Measurements from ENCODE around the gene WDR36.

WDR36 gene

DNA sequence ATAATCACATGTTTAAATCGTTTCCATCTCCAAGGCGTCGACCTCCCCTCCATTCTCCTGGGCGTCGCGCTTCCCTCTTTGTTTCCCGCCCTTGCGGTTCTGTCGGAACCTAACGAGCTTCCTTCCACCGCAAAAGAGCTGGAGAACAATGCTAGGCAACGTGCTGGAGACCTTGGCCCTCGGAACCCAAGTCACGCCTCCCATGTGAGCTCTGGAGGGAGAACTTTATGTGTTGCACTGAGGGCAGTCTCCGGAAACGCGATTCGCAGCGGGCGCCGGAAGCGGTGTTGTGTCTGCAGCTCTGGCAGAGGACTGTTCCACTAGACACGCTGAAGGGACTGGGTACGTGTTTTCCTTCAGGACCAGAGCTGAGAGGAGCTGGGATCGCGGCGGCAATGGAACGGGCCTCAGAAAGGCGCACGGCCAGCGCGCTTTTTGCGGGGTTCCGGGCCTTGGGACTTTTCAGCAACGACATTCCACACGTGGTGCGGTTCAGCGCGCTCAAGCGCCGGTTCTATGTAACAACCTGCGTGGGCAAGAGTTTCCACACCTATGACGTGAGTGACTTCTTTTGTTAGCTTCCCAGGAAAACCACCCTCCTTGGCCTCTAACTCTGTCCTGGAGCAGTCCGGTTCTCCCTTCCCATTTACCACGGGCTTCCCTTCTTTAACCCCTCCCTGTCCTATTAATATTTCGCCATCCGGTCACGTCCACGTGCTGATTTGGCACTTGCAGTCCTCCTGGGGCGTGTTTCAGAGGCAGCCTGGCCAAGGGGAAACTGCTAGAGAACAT lies at the start of gene WDR36:
WDR36 (plus strand) TSS at position 287 of the 792 bp plus-strand sequence; CDS start at position 396, 109 bp downstream.
- peak; percentile 77 to 80 for DNase-seq (ENCODE audit: low read depth in 2 of 2)

DNA sequence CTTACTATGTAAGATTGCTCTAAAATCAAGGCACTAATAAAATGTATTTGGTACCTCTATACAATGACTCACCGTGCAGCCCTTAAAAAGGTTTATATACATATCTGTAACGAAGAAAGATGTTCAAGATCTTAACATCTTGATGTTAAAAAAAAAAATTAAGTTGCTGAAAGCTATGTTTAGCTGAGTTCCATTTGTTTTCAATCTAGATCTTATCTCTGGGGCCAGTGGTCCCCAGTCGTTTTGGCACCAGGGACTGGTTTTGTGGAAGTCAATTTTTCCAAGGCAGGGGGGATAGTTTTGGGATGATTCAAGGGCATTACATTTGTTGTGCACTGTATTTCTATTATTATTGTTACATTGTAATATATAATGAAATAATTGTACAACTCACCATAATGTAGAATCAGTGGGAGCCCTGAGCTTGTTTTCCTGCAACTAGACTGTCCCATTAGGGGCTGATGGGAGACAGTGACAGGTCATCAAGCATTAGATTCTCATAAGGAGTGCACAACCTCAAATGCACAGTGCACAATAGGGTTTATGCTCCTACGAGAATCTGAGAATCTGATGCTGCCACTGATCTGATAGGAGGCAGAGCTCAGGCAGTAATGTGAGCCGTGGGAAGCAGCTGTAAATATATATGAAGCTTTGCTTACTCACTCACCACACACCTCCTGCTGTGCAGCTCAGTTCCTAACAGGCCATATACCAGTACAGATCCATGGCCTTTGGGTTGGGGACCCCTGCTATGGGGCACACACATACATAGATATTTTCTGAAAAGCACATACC lies 48.2 kb upstream of the WDR36 start:
- DNase-seq (ENCODE audit: low read depth in 2 of 2), result no peak

GRCh38 chr5:111058064-111058463 lies 34.1 kb upstream of the WDR36 start:
- DNase-seq (ENCODE audit: low read depth in 2 of 2), result no peak

GRCh38 chr5:111060169-111060568 lies 32.0 kb upstream of the WDR36 start:
- no peak for DNase-seq (ENCODE audit: low read depth in 2 of 2)

DNA sequence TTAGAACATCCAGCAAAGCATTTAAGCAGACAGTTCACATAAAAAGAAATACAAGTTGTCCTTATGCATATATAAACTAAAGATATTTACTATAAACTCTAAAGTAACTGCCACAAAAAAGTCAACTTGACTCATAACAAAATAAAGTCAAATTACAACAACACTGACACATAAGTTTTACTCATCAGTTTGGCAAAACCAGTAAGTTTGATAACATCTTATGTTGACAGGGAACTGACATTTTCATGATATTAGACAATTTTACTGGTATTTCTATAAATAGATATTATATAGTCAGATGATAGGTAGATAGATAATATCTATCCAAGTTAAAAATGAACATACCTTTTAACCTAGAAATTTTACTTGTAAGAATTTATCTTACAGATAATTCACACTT lies 30.5 kb upstream of the WDR36 start:
- no peak for DNase-seq (ENCODE audit: low read depth in 2 of 2)

- DNase-seq (ENCODE audit: low read depth in 2 of 2), result no peak
Measured at GRCh38 chr5:111063709-111064322, 28.3 kb upstream of the WDR36 start.

DNA sequence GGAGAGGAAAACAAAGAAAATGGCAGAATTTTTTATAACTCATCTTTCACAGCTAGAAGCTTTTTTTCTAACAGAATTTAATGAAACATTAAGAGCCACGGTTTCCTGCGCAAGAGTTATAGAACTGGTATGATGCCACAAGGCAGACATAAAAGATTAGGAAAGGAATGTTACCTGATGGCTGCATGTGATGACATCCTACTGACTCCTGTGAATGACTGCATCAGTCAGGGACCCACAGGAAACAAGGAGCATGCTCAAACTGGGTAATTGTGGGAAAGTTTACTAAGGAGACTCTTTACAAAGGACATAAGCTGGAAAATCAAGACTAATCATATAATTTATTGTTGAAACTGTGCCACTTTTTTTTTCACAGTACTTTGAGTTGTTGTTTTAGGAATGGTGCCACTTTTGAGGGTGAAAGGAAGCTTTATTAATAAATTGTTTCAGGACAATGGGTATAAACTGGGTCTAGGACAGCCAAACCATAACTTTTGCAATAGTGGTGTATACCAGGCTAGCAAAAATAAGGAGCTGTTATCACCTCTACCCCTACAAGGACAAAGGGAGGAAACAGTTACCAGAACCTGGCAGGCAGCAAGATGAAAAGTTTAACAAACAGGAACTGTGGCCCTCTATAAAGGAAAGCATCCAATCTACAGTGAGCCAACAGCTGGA lies 25.7 kb upstream of the WDR36 start:
- DNase-seq (ENCODE audit: low read depth in 2 of 2), result no peak

DNA sequence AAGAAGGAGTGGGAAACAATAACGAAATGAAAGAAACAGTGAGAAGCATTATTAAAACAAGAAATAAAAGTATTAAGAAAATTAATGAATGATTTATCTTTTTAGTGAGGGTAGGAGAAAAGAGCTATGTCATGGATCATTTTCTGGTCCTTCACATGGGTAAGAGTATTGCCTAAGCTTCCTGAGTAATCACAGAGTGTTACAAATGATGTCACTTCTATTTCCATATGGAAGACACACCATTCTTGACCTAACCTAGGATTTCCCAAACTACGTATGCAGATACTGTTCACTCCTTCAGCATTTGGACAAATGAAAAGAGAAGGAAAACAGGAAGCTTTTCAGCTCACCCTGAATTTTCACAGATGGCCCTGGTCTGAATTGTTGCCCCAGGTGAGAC lies 23.9 kb upstream of the WDR36 start:
- DNase-seq (ENCODE audit: low read depth in 2 of 2), result no peak

DNA sequence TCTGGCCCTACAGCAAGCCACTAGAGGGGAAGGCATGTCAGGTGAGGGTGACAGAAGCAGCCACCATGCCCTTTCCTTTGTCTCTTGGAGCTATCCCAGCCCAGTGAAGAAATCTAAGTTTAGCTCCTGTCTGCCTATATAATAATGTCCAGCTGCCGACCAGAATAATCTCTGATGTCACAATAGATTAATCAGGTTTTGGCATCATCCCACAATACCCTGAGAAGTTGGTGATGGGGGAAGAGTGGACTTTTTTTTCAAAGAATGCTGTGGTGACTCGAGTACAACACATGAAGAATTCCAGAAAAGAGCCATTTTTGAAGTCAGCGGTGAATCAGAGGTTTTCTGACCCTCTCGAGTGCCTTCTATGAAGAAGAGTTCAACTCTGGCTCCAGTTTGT lies 22.3 kb upstream of the WDR36 start:
- DNase-seq (ENCODE audit: low read depth in 2 of 2), result no peak

DNA sequence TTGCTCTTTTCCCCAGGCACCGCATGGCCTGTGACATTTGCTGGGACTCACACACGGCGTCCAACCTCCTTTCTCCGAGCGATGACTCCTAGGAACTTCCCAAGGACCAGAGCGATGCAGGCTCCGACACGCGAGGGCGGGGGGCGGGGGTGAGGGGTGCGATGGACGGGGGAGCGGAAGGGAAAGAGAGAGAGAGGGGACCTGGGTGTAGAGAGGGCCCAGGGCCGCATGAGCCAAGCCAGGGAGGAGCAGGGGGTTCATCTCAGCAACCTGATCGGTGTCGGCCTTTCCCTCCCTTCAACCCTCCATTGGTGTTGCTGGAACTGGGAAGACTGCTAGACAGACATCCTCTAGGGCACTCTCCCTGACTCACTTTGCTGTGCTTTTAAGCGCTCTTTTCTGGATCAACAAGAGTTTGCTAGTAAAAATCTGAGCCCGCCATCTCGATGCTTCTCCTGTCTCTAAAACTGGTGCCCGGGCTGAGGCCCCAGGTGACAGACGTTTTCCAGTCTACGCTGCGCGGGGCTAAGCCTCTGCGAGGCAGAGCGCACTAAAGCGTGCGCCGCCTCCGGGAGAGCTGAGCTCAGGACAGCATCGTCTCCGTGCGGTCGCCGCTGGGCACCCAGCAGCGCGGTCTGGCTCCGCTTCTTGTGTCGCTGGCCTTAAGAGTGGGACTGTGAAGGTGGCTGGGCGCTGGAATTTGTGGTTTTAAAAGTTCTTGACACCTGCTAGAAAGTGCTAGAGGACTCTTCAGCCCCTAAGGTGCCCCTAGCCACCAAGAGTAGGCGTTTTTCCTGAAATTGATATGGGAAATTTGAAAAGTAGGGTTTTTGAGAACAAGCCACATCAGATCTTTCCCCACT lies 21.6 kb upstream of the WDR36 start:
- no peak for DNase-seq (ENCODE audit: low read depth in 2 of 2)

- DNase-seq (ENCODE audit: low read depth in 2 of 2), result no peak
Measured at GRCh38 chr5:111071413-111071812, 20.7 kb upstream of the WDR36 start, which contains the start of gene TSLP. TSS of gene TSLP (plus strand) at chr5:111071713. CDS start at chr5:111071891, 178 bp downstream.

DNA sequence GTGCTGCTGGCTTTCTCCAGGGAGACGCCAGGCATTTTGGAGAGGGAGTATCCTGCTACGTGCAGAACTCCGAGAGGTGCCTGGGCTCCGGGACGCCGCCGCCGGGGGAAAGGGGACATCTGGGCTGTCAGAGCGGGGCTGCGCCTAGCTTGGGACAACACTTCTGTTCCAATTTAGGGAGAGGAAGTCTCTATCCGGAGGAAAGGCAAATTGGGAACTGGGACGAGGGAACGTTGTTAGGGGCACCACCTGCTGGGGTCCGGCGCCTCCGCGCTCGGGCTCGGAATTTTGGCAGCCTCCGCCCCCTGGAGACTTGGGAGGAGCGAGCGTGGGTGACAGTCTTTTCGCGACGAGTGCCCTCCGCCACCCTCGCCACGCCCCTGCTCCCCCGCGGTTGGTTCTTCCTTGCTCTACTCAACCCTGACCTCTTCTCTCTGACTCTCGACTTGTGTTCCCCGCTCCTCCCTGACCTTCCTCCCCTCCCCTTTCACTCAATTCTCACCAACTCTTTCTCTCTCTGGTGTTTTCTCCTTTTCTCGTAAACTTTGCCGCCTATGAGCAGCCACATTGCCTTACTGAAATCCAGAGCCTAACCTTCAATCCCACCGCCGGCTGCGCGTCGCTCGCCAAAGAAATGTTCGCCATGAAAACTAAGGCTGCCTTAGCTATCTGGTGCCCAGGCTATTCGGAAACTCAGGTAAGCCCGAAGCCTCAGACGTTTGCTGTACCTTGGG lies 19.0 kb upstream of the WDR36 start:
- DNase-seq (ENCODE audit: low read depth in 2 of 2), result peak; percentile 26 to 54

- no peak for DNase-seq (ENCODE audit: low read depth in 2 of 2)
Measured at GRCh38 chr5:111074244-111074643, 17.9 kb upstream of the WDR36 start.

DNA sequence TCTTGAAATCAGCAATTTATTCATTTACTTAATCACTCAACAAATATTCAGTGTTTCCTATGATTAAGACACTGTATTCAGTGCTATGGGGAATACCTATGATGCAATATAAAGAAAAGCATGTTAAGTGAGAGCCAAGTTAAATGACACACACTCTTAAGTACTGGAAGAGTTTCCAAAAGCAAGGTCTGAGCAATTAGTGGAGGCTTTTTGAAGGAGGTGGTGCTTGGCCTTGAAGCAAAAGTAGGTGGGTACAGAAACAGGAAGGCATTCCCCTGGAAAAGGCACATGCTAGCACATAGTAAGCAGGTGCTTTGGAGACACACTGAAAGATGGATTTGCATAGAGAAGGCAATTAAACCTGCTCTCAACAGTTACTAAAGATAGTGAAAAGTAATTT lies 16.6 kb upstream of the WDR36 start:
- no peak for DNase-seq (ENCODE audit: low read depth in 2 of 2)

DNA sequence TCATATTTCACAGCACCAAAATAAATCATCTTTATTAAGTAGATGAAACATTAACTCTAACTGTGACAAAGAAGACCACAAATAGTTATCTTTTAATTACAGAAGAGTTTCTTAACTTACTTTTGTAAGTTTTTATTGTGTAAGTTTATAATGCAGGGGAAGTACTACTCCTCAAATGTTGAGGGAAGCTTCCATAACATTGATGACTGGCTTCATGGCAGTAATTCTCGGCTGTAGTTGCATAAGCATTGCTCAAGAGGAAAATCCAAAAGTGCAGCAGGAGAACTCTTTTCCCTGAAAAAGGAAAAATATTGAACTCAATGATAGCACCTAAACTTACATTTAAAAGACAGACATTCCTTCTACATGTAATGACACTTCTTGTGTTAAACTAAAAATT lies 16.1 kb upstream of the WDR36 start:
- DNase-seq (ENCODE audit: low read depth in 2 of 2), result no peak

- no peak for DNase-seq (ENCODE audit: low read depth in 2 of 2)
Measured at GRCh38 chr5:111077678-111078077, 14.5 kb upstream of the WDR36 start.

DNA sequence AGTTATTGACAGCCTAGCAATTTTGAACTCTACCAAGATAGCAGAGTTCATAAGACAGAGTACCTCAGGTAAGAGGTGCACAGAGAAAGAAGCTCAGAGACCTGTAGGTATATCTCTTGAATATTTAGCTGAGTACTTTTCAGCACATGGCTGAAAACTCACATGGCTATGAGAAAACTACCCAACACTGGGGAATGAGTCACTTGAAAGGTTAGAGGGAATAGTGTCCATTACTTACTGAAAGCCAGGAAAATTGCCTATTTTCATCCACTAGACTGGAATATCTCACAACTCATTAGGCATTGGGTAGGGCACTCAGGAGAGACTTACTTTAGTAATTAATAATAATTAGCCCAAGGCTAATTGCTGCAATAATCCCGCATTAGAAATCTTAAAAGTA lies 12.3 kb upstream of the WDR36 start:
- DNase-seq (ENCODE audit: low read depth in 2 of 2), result no peak

- no peak for DNase-seq (ENCODE audit: low read depth in 2 of 2)
Measured at GRCh38 chr5:111083323-111083722, 8.8 kb upstream of the WDR36 start.

GRCh38 chr5:111095982-111096381 lies 3.8 kb downstream of the WDR36 start:
- DNase-seq (ENCODE audit: low read depth in 2 of 2), result no peak

DNA sequence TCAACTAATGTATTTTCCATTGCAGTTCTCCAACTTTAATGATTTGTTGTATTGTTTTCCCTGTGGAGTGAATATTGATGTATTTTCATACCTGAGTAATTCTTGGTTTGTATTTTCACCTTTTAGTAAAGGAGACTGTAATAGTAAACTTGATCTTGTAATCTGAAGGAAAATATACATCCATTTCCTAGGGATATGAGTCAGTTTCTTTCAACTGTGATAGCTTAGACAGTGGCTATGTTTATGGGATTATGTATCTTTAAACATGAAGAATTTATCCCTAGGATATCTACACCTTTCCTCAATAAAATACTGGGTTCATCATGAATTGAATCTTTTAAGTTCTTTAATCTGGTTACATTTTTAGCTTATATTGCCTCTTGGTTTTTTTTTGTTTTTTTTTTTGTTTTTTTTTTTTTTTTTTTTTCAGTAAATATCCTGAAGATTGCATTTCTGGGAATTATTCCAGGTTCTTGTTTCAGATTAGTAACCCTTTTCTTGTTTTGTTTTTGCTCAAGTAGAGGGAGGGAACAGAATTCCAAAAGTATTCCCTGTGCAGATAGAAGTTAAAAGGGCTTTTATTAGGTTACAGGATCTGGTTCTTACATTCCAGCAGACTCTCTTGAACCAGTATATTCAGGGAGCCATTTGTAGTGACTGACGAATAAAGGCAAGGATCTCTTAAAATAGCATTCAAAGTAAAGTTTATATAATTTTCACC lies 7.1 kb downstream of the WDR36 start:
- no peak for DNase-seq (ENCODE audit: low read depth in 2 of 2)

Data from stimulated activated CD8-positive, alpha-beta memory T cell treated with anti-CD3 and anti-CD28 coated beads, Interleukin-15, amount 100 ng/mL, for 4 hours (primary cell).